G401 (cell line): ENCODE results near the gene LYPD5. TPM values are rescaled to one million over a fixed set of nuclear protein-coding genes. Genes with fewer than 3 reads are reported as not detected.
"Not testable (repeated sequence)": the region's sequence is repeated elsewhere in the genome, so short reads cannot be mapped to it uniquely, and the experiment has no call there.

Experiments
- DNase-seq: peaks from one replicate; pipeline ENCODE4 v3.0.0-alpha.2; 2015; ENCODE audit warnings: low spot score
- in situ Hi-C: cut with HindIII; loops from 2 replicates; pipeline ENCODE4 v1.10.0; 2016; ENCODE audit warnings: low sequenced_read_pairs, mixed read lengths
- total RNA-seq: library from RNA; depleted of rRNA; stranded (reverse); fragments of >200 nt; shearing (Covaris generic); gene quantifications from 2 replicates; pipeline ENCODE4 v1.2.3, GENCODE V29; 2014; rRNA removed

The LYPD5 gene
- total RNA-seq, 1 experiment from 2014 or later = not detected

DNA sequence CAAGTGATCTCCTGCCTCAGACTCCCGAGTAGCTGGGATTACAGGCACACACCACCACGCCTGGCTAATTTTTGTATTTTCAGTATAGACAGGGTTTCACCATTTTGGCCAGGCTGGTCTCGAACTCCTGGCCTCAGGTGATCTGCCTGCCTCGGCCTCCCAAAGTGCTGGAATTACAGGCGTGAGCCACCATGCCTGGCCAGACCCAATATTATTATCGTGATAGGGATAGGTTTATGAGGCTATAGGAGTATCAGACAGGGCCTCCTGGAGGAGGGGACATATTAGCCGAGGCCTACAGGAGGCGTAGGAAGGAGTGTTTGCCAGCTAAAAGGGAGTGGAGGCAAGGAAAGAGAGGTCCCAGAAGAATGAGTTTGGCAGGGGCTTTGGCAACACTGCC is 37.6 kb downstream of the LYPD5 start:
- in situ Hi-C loops, DNase-seq: not testable (repeated sequence)

DNA sequence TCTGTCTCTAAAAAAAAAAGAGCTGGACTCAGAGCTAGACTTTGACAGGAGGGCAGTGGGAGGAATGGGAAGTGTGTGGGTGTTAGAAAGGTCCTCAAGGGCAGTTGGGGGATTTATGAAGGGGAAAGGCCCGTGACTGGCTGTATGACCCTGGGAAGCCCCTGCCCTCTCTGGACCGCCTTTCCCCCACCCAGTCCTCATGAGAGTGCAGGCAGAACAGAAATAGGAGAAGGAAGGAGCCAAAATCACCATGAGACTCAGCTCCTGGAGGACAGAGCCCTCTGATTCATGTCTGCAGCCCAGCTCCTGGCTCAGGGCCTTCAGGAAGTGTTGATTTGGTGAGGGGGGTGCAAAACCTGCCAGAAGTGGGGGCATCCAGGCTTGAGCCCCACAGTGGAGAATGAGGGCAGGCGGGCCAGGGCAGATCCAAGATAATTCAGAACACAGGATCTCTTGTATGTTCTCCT is 38.7 kb downstream of the LYPD5 start:
- in situ Hi-C loops = no loop called here
- no peak for DNase-seq

DNA sequence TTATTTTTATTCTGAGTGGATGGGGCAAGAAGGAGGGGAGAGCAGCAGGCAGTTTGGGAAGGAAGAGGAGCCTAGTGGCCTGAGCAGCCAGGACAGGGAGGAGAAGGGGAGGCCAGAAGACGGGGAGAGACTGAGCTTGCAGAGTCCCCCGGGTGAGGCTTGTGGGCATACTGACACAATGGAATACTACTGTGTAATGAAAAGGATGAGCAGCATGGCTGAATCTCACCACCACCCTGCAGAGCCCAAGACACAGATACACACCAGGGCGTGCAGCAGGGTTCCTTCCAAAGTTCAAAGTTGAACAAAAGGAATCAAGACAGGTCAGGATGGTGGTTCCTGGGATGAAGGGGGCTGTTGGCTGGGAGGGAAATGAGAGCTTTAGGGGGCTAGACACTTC is 39.4 kb downstream of the LYPD5 start:
- in situ Hi-C loops = no loop called here
- no peak for DNase-seq

DNA sequence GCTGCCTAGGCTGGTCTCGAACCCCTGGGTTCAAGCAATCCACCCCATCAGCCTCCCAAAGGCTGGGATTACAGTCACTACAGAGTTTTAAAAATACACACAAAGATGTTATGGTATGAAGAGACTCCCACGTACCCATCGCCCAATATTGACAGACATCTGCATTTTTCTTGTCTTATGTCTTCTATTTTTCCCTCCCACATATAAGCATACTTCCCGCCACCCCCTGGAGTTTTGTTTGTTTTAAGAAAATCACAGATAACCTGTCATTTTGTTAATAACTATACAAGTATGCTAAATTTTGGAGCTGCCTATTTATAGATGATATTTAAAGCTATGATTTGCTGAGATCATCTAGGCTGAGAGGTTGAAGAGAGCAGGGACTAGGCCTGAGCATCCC is 41.3 kb downstream of the LYPD5 start:
- in situ Hi-C loops = no loop called here
- no peak for DNase-seq

DNA sequence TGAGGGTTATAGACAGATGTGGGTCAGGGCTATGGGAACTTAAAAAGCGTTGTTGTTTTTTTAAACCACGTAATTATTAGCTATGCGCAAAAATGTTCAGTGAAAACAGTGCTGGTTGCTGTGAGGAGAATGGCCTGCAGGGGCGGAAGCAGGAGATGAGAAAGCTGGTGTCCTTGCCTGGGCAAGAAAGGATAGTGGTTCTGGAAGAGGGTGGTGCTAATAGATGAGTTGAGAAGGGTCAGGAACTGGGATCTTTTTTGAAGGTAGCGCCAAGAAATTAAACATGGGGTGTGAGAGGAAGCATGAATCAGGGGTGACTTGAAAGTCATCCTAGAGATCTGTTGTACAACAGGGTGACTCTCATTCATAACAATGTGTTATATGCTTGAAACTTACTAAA is 42.7 kb downstream of the LYPD5 start:
- DNase-seq = no peak
- in situ Hi-C loops = no loop called here

- peak; percentile 78 for DNase-seq
These were observed 46.9 kb downstream of the LYPD5 start for GRCh38 chr19:43755256-43755801.

DNA sequence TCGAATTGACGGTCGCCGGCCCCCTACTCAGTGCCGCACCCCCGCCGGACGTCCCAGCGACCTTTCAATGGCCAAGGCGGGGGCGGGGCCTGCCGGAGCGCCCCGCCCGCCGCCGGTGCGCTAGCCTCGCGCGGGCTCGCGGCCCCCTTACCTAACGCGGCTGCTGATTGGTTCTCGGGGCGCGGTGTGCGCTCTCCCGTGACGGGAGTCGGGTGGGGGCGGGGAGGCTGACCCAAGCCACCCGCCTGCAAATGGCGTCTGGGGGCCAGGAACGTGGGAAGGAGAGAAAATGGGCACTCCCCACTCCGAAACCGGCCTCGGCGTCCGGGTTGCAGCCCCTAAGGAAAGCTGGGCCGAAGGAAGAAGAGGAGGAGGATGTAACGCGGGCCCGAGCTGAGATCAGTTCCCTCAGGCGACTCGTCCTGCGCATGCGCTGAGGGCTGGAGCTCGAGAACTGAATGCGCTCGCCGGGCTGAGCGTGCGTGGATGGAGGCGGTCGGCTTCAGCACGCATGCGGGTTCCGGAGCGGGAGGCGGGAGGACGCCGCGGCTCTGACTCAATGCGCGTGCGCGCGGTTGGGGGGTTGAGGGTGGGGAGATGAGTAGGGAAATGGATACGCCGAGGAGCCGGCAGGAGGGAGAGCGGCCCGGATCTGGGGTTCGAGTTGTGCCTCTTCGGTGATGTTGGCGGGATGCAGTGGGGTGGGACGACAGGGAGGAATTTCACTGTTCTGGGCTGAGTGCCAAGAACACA is 47.6 kb downstream of the LYPD5 start, which contains the start of gene SMG9:
Gene SMG9, minus strand, starts transcription at position 460 of the 753 bp plus-strand sequence. CDS start 4,221 bp downstream, outside the sequence.
- peak; percentile 95 for DNase-seq
- in situ Hi-C loops = no loop called here

More at GRCh38 chr19:43755256-43755801, 46.9 kb downstream of the LYPD5 start:
- in situ Hi-C loops = no loop called here

DNA sequence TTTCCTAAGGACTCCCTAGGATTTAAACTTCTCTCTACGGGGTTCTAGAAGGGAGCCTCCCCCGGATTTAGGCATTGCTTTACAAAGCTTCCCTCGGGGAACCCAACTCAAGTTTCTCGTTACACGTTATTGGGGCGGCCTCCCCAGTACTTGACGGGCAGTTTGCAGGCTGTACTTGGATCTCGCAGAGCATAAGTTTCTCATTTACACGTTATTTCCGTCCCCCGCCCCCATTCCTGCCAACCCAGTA is 48.1 kb downstream of the LYPD5 start:
- in situ Hi-C loops = no loop called here
- no peak for DNase-seq

GRCh38 chr19:43752287-43752875 is 49.9 kb downstream of the LYPD5 start:
- no peak for DNase-seq
- in situ Hi-C loops = no loop called here

- in situ Hi-C loops = no loop called here
- no peak for DNase-seq
These were observed 50.6 kb downstream of the LYPD5 start for GRCh38 chr19:43751466-43752220.

- DNase-seq = no peak
- in situ Hi-C loops = no loop called here
These were observed 52.3 kb downstream of the LYPD5 start for GRCh38 chr19:43749898-43750297.

DNA sequence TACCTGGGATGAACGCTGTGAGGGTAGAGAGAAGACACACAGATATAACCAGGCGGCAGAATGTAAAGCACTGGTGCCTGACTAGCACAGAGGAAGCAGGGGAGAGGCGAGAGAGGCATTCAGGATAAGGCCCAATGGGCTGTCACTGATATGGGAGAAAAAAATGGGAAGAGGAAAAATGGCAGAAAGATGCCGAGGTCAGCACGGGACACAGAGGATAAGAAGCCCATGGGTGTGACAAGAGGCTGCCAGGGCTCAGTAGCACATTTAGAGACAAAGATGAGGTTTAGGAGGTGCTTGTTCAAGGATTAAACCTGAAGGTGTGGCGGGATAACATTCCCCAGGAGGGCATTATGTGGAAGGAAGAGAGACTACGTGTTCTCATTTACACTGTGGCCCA is 53.1 kb downstream of the LYPD5 start:
- in situ Hi-C loops = no loop called here
- DNase-seq = no peak

GRCh38 chr19:43748685-43749084 is 53.6 kb downstream of the LYPD5 start:
- DNase-seq = no peak
- in situ Hi-C loops = no loop called here

DNA sequence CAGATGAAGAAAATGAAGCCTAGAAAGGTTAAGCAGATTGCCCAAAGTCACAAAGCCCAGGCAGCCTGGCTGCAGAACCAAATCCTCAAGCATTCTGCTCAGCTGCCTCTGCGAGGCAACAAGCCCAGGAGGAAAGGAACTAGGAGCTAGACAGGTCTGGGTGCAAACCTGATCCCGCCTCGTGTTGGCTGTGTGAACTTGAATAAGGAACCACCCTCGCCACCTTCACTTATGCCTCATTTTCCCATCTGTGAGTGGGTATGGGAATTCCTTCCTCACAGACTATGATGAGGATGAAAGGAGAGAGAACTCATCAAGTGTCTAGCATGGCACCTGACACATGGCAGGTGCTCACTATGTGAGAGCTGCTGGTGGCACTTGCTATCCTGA is 54.0 kb downstream of the LYPD5 start:
- in situ Hi-C loops = no loop called here
- no peak for DNase-seq

DNA sequence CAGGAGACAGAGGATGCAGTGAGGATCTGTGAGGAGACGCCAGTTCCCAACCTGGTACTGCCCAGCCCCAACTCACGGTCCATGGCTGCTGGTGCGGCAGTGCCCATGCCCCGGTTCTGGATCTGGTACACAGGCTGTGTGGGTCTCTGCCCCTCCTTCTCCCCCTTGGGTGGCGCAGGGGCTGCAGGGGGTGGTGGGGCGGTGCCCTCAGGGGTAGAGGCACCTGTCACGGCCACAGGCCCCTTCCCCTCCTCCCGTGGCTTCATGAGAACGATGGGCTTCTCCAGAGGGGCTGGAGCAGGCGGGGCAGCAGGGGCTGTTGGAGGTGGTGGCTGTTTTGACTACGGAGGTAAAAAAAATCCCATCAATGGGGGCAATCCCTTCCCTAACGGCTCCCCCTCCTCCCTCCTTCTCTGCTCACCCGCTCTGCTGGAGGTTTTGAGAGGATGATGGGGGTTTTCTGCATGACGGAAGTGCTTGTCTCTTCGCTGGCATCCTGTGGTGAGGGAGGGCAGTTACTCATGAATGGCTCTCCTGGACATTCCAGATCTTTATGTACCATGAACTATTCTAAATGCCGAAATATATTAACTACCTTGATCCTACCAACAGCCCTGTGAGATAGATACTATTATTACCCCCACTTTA is 54.6 kb downstream of the LYPD5 start:
- DNase-seq = no peak
- in situ Hi-C loops = no loop called here

Other genes with a start within 250 kb of the LYPD5 start
- 64.5 and 77.2 TPM in 2 replicates for gene XRCC1, start 226.9 kb downstream of the LYPD5 start, total RNA-seq
- gene PINLYP, start 226.6 kb downstream of the LYPD5 start, total RNA-seq = 1.5 and 2.7 TPM in 2 replicates
- 43.1 and 63.5 TPM in 2 replicates for gene IRGQ, start 206.3 kb downstream of the LYPD5 start, total RNA-seq
- 6.9 and 15.4 TPM in 2 replicates for gene ZNF576, start 205.9 kb downstream of the LYPD5 start, total RNA-seq
- not detected in 2 replicates for gene SRRM5, start 190.4 kb downstream of the LYPD5 start, total RNA-seq
- 135 and 160 TPM in 2 replicates for gene ZNF428, start 182.8 kb downstream of the LYPD5 start, total RNA-seq
- 47.8 and 58.7 TPM in 2 replicates for gene CADM4, start 162.6 kb downstream of the LYPD5 start, total RNA-seq
- gene PLAUR, start 132.3 kb downstream of the LYPD5 start, total RNA-seq = 6.0 and 8.8 TPM in 2 replicates
- not detected in 2 replicates for gene IRGC, start 86.4 kb downstream of the LYPD5 start, total RNA-seq
- 18.3 and 22.3 TPM in 2 replicates for gene SMG9, start 47.5 kb downstream of the LYPD5 start, total RNA-seq
- gene KCNN4, start 21.5 kb downstream of the LYPD5 start, total RNA-seq = 4.2 and 5.7 TPM in 2 replicates
- 3.8 and 13.4 TPM in 2 replicates for gene ZNF283, start 24.9 kb upstream of the LYPD5 start, total RNA-seq
- gene ZNF404, start 81.5 kb upstream of the LYPD5 start, total RNA-seq = not detected in 2 replicates
- gene ZNF45, start 132.8 kb upstream of the LYPD5 start, total RNA-seq = 21.8 and 35.1 TPM in 2 replicates
- gene ZNF221, start 148.8 kb upstream of the LYPD5 start, total RNA-seq = 0.61 and 1.0 TPM in 2 replicates
- 0.68 and 5.2 TPM in 2 replicates for gene ZNF155, start 181.7 kb upstream of the LYPD5 start, total RNA-seq
- gene ZNF230, start 200.5 kb upstream of the LYPD5 start, total RNA-seq = 1.4 and 1.9 TPM in 2 replicates
- not detected in 2 replicates for gene ZNF222, start 222.9 kb upstream of the LYPD5 start, total RNA-seq
- 0.18 and 0.37 TPM in 2 replicates for gene ZNF223, start 249.6 kb upstream of the LYPD5 start, total RNA-seq